Breast epithelium (tissue), 3 donors: Measurements from ENCODE around the gene TTC7B.

Source experiments
- POLR2AphosphoS5 ChIP-seq, 3 donors: sonication (generic); formaldehyde crosslinking; IDR thresholded peaks; one replicate each; pipeline ENCODE4 v1.6.1; 2017; ENCODE audit warnings: antibody characterized with exemption in 3 of 3
- TF ChIP-seq, protein P1 (sequence below), 3 donors: fragments of 450-650 bp; IDR thresholded peaks; one replicate each; pipeline ENCODE4 v1.5.1; 2016 to 2017; ENCODE audit warnings: antibody characterized with exemption in 3 of 3, mild to moderate bottlenecking in 3 of 3, moderate library complexity in 3 of 3

DNA sequence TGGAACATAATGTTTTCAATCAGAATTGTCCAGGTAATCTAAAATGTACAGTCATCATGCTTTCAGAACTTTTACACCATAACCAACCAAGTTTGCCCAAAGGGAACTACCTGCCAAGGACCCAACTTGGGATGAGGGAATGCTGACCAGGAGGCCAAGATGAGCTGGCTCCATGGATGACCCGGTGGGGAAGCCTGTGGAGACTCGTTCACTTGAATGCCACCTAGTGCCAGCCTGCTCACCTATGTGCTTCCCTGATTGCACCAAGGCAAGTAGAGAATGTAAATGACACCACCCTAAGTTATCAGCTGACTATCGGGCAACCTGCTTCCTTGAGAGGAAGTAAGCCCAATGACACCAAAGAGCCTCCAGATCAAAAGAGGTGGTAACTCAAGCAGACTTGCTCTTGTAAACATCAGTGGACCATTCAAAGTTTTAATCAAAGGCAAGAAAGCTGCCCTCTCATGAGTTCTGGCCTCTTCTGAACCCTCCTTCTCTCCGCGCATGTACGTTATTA, 137.3 kb downstream of the TTC7B start:
- TF ChIP-seq, protein P1, sequence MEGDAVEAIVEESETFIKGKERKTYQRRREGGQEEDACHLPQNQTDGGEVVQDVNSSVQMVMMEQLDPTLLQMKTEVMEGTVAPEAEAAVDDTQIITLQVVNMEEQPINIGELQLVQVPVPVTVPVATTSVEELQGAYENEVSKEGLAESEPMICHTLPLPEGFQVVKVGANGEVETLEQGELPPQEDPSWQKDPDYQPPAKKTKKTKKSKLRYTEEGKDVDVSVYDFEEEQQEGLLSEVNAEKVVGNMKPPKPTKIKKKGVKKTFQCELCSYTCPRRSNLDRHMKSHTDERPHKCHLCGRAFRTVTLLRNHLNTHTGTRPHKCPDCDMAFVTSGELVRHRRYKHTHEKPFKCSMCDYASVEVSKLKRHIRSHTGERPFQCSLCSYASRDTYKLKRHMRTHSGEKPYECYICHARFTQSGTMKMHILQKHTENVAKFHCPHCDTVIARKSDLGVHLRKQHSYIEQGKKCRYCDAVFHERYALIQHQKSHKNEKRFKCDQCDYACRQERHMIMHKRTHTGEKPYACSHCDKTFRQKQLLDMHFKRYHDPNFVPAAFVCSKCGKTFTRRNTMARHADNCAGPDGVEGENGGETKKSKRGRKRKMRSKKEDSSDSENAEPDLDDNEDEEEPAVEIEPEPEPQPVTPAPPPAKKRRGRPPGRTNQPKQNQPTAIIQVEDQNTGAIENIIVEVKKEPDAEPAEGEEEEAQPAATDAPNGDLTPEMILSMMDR (IDR thresholded peaks at IDR 0.05): no peak
- TF ChIP-seq POLR2AphosphoS5 (IDR thresholded peaks at IDR 0.05): no peak
